ENCODE measurements around the gene DEXI.
A peak's percentile ranks its signal among the peaks of the same experiment; 100 is the strongest.

The DEXI gene

GRCh38 chr16:10950393-10950792 is 8.1 kb upstream of the DEXI start:
- no peak overlapping the region for H3K4me3 ChIP-seq (ENCODE audit: low read length)
- peaks cover 14% of the 10 kb centered on the region; the same call in 1 of the 2 replicates for H4K20me1 ChIP-seq (ENCODE audit: control insufficient read depth, insufficient read depth, low read depth, low read length)
- H3K79me2 ChIP-seq (ENCODE audit: control insufficient read depth, low read length) = peaks cover 92% of the 10 kb centered on the region
- H3K27me3 ChIP-seq (ENCODE audit: control insufficient read depth, low read length) = no peaks in the 10 kb centered on the region
- H3K27ac ChIP-seq (ENCODE audit: low read depth, low read length) = no peak overlapping the region
- peaks cover 61% of the 10 kb centered on the region for H3K4me1 ChIP-seq (ENCODE audit: control insufficient read depth, low read length)
- H3K9me2 ChIP-seq (replicated peaks; ENCODE audit: control insufficient read depth, low read length) = no peaks in the 10 kb centered on the region
- H3K9me3 ChIP-seq (ENCODE audit: control insufficient read depth, insufficient read depth, low read length) = no peaks in the 10 kb centered on the region
- peaks cover 5% of the 10 kb centered on the region for H3K36me3 ChIP-seq (ENCODE audit: control insufficient read depth, low read length)
- H3K4me2 ChIP-seq (ENCODE audit: low read length) = peak overlapping the region; percentile 69
- TF ChIP-seq EZH2phosphoT487 (IDR thresholded peaks at IDR 0.05; ENCODE audit: borderline replicate concordance, low read length) = no peak
- no peak for TF ChIP-seq CTCF (IDR thresholded peaks at IDR 0.05; ENCODE audit: low read depth, low read length, poor library complexity, severe bottlenecking)
- H3F3A ChIP-seq (ENCODE audit: control insufficient read depth, insufficient read depth) = peaks cover 8% of the 10 kb centered on the region

- Histone ChIP-seq H3K27me3 (ENCODE audit: control insufficient read depth, low read length) (no peaks in the 10 kb centered on the region), H3K9me3 (ENCODE audit: control insufficient read depth, insufficient read depth, low read length) (no peaks in the 10 kb centered on the region), H3K9me2 (replicated peaks; ENCODE audit: control insufficient read depth, low read length) (no peaks in the 10 kb centered on the region), H3F3A (ENCODE audit: control insufficient read depth, insufficient read depth) (peaks cover 8% of the 10 kb centered on the region), H3K4me2 (ENCODE audit: low read length) (peak overlapping the region; percentile 69), H3K79me2 (ENCODE audit: control insufficient read depth, low read length) (peaks cover 92% of the 10 kb centered on the region), H3K4me1 (ENCODE audit: control insufficient read depth, low read length) (peaks cover 59% of the 10 kb centered on the region), H4K20me1 (ENCODE audit: control insufficient read depth, insufficient read depth, low read depth, low read length) (peaks cover 10% of the 10 kb centered on the region; the same call in 1 of the 2 replicates), H3K27ac (ENCODE audit: low read depth, low read length) (peak overlapping the region; percentile 16; the same call in 1 of the 2 replicates), H3K36me3 (ENCODE audit: control insufficient read depth, low read length) (peaks cover 5% of the 10 kb centered on the region), H3K4me3 (ENCODE audit: low read length) (peak overlapping the region; percentile 52)
- no peak for TF ChIP-seq EZH2phosphoT487 (IDR thresholded peaks at IDR 0.05; ENCODE audit: borderline replicate concordance, low read length)
- peak; percentile 55 for TF ChIP-seq CTCF (IDR thresholded peaks at IDR 0.05; ENCODE audit: low read depth, low read length, poor library complexity, severe bottlenecking)
These were observed 7.2 kb upstream of the DEXI start for GRCh38 chr16:10949424-10949970.

- H3K4me1 ChIP-seq (ENCODE audit: control insufficient read depth, low read length) = peaks cover 63% of the 10 kb centered on the region
- no peaks in the 10 kb centered on the region for H3K27me3 ChIP-seq (ENCODE audit: control insufficient read depth, low read length)
- H3K9me2 ChIP-seq (replicated peaks; ENCODE audit: control insufficient read depth, low read length) = no peaks in the 10 kb centered on the region
- H3K4me3 ChIP-seq (ENCODE audit: low read length) = no peak overlapping the region
- peaks cover 11% of the 10 kb centered on the region for H3F3A ChIP-seq (ENCODE audit: control insufficient read depth, insufficient read depth)
- peaks cover 5% of the 10 kb centered on the region for H3K36me3 ChIP-seq (ENCODE audit: control insufficient read depth, low read length)
- H4K20me1 ChIP-seq (ENCODE audit: control insufficient read depth, insufficient read depth, low read depth, low read length) = peaks cover 10% of the 10 kb centered on the region; the same call in 1 of the 2 replicates
- H3K79me2 ChIP-seq (ENCODE audit: control insufficient read depth, low read length) = peaks cover 75% of the 10 kb centered on the region
- peak overlapping the region; percentile 1; the same call in 1 of the 2 replicates for H3K4me2 ChIP-seq (ENCODE audit: low read length)
- H3K9me3 ChIP-seq (ENCODE audit: control insufficient read depth, insufficient read depth, low read length) = no peaks in the 10 kb centered on the region
- H3K27ac ChIP-seq (ENCODE audit: low read depth, low read length) = no peak overlapping the region
- no peak for TF ChIP-seq EZH2phosphoT487 (IDR thresholded peaks at IDR 0.05; ENCODE audit: borderline replicate concordance, low read length)
- peak; percentile 25 for TF ChIP-seq CTCF (IDR thresholded peaks at IDR 0.05; ENCODE audit: low read depth, low read length, poor library complexity, severe bottlenecking)
These were observed 5.0 kb upstream of the DEXI start for GRCh38 chr16:10947211-10947787.
